Measurements from ENCODE around the gene KRTAP5-4. TPM values are rescaled to one million over a fixed set of nuclear protein-coding genes. Genes with fewer than 3 reads are reported as not detected.
"Not testable (repeated sequence)": the region's sequence is repeated elsewhere in the genome, so short reads cannot be mapped to it uniquely, and the experiment has no call there.

KRTAP5-4 gene
- total RNA-seq (not detected), polyA plus RNA-seq (not detected)
- long read RNA-seq, donor 1, result 0 reads
- long read RNA-seq, donor 2, result 0 reads
- long read RNA-seq, donor 3, result 0 reads

GRCh38 chr11:1622086-1622485, at the start of gene KRTAP5-4:
TSS of gene KRTAP5-4 (minus strand) at chr11:1622138. CDS start at chr11:1622093, 45 bp downstream.
- no peak for TF ChIP-seq CTCF (IDR thresholded peaks at IDR 0.05)
- TF ChIP-seq POLR2A (IDR thresholded peaks at IDR 0.05), result no peak
- 51 to 67% (median 55%) methylated on average over 1 of the region's 1 CpG for WGBS, 4 donors
- intact Hi-C loops (cut with DNase I), result loop anchor here in 3 of 10 donors (10.0 kb wide), 1 partner anchor 77 kb away; no protein-coding TSS in a partner anchor
- no peak for ATAC-seq
- no peaks in the 10 kb centered on the region for H3K4me1 ChIP-seq
- H3K36me3 ChIP-seq, result no peaks in the 10 kb centered on the region
- no peak within 1 kb of the TSS for H3K4me3 ChIP-seq
- peaks cover 0 to 13% (median 0%) of the 10 kb centered on the region in 9 donors for H3K27me3 ChIP-seq
- H3K9me3 ChIP-seq, result no peaks in the 10 kb centered on the region
- no peak for DNase-seq
- no peak within 1 kb of the TSS for H3K27ac ChIP-seq

- WGBS, 4 donors, result 77 to 86% (median 80%) methylated on average over 11 of the region's 11 CpGs
- ATAC-seq, result no peak
- H3K27ac ChIP-seq, result no peak overlapping the region
- no peaks in the 10 kb centered on the region for H3K9me3 ChIP-seq
- H3K4me3 ChIP-seq, result no peak overlapping the region
- TF ChIP-seq POLR2A (IDR thresholded peaks at IDR 0.05), result no peak
- TF ChIP-seq CTCF (IDR thresholded peaks at IDR 0.05), result no peak
- DNase-seq, result no peak
- peaks cover 0 to 39% (median 12%) of the 10 kb centered on the region in 9 donors for H3K27me3 ChIP-seq
- peaks cover 0 to 11% (median 0%) of the 10 kb centered on the region in 12 donors for H3K4me1 ChIP-seq
- intact Hi-C loops (cut with DNase I), result no loop called here
- no peaks in the 10 kb centered on the region for H3K36me3 ChIP-seq
These were observed 49.7 kb upstream of the KRTAP5-4 start for GRCh38 chr11:1671658-1672057.

GRCh38 chr11:1670905-1671371, 49.0 kb upstream of the KRTAP5-4 start:
- DNase-seq (no peak), ATAC-seq (no peak)
- Histone ChIP-seq H3K27ac (no peak overlapping the region), H3K4me1 (peaks cover 0 to 11% (median 0%) of the 10 kb centered on the region in 12 donors), H3K4me3 (no peak overlapping the region), H3K36me3 (no peaks in the 10 kb centered on the region), H3K9me3 (no peaks in the 10 kb centered on the region), H3K27me3 (peaks cover 0 to 37% (median 8%) of the 10 kb centered on the region in 9 donors)
- intact Hi-C loops (cut with DNase I), result no loop called here
- TF ChIP-seq CTCF (IDR thresholded peaks at IDR 0.05) (no peak), POLR2A (IDR thresholded peaks at IDR 0.05) (no peak)
- WGBS, 4 donors, result 88 to 94% (median 91%) methylated on average over 11 of the region's 11 CpGs

GRCh38 chr11:1670457-1670856, 48.5 kb upstream of the KRTAP5-4 start:
- intact Hi-C loops (cut with DNase I); ATAC-seq; H3K36me3 ChIP-seq; H3K27ac ChIP-seq; H3K4me3 ChIP-seq; H3K9me3 ChIP-seq; DNase-seq: not testable (repeated sequence)
- 91 to 100% (median 98%) methylated on average over 1 of the region's 1 CpG for WGBS, 4 donors
- peaks cover 0 to 11% (median 0%) of the 10 kb centered on the region in 12 donors for H3K4me1 ChIP-seq
- peaks cover 0 to 37% (median 4%) of the 10 kb centered on the region in 9 donors for H3K27me3 ChIP-seq
